Breast epithelium (tissue), 3 donors: ENCODE measurements around the gene MED23.

Source experiments
- POLR2A ChIP-seq: fragments of 450-650 bp; IDR thresholded peaks from one replicate; pipeline ENCODE4 v1.6.1; 2016; ENCODE audit warnings: antibody characterized with exemption, mild to moderate bottlenecking, moderate library complexity
- POLR2AphosphoS5 ChIP-seq, 3 donors: sonication (generic); formaldehyde crosslinking; IDR thresholded peaks; one replicate each; pipeline ENCODE4 v1.6.1; 2017; ENCODE audit warnings: antibody characterized with exemption in 3 of 3
- TF ChIP-seq, protein P1 (sequence below), 3 donors: fragments of 450-650 bp; IDR thresholded peaks; one replicate each; pipeline ENCODE4 v1.5.1; 2016 to 2017; ENCODE audit warnings: antibody characterized with exemption in 3 of 3, mild to moderate bottlenecking in 3 of 3, moderate library complexity in 3 of 3

DNA sequence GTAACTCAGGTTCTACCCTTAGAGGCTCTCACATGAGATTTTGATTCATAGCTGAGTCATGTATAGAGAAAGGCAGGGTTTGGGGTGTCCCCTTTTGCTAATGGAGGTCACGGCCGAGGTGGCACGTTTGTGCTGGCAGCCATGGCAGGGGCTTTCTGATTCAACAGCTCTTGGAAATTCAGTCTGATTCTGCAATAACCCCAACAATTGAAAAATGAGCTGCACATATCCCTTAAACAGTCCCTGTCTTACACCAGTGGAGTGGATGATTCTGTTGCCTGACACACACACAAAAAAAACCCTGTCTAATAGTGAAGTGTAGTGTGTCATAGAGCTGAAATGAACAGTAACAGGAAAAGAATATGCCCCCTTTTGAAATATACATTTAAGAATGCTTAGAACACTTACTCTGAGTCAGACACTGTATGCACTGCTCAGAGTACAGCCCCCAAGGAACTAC, 95.4 kb downstream of the MED23 start:
- TF ChIP-seq, protein P1, sequence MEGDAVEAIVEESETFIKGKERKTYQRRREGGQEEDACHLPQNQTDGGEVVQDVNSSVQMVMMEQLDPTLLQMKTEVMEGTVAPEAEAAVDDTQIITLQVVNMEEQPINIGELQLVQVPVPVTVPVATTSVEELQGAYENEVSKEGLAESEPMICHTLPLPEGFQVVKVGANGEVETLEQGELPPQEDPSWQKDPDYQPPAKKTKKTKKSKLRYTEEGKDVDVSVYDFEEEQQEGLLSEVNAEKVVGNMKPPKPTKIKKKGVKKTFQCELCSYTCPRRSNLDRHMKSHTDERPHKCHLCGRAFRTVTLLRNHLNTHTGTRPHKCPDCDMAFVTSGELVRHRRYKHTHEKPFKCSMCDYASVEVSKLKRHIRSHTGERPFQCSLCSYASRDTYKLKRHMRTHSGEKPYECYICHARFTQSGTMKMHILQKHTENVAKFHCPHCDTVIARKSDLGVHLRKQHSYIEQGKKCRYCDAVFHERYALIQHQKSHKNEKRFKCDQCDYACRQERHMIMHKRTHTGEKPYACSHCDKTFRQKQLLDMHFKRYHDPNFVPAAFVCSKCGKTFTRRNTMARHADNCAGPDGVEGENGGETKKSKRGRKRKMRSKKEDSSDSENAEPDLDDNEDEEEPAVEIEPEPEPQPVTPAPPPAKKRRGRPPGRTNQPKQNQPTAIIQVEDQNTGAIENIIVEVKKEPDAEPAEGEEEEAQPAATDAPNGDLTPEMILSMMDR (IDR thresholded peaks at IDR 0.05) = no peak
- TF ChIP-seq POLR2AphosphoS5 (IDR thresholded peaks at IDR 0.05) = no peak
- TF ChIP-seq POLR2A = no peak
